NK-92 treated with Interleukin-12 subunit alpha and Interleukin-12 subunit beta, amount 100 ng/mL, for 24 hours (cell line): Measurements from ENCODE around the gene NCDN.
"Not testable (repeated sequence)": the region's sequence is repeated elsewhere in the genome, so short reads cannot be mapped to it uniquely, and the experiment has no call there.

Experiments used
- DNase-seq: peaks from one replicate; lab custom pipeline; 2025; lab: John Stamatoyannopoulos, UW

The NCDN gene

DNA sequence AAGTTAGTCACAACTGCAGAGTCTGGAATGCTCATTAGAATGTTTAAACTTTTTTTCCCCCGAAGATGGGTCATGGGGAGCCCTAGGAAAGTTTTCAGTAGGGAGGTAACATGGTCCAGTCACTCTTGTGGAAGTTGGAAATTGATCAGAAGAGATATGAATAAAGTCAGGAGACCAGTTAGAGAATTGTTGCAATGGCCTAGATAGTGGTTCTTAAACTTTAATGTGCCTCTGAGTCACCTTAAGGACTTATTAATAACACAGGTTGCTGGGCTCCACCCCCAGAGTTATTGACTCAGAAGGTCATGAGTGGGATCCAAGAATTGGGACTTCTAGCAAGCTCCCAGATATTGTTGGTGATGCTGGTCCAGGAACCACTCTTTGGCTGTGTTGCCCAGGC lies 12.3 kb downstream of the NCDN start:
- DNase-seq: no peak

- DNase-seq: no peak
Observed at GRCh38 chr1:35570589-35571137, 13.1 kb downstream of the NCDN start.

DNA sequence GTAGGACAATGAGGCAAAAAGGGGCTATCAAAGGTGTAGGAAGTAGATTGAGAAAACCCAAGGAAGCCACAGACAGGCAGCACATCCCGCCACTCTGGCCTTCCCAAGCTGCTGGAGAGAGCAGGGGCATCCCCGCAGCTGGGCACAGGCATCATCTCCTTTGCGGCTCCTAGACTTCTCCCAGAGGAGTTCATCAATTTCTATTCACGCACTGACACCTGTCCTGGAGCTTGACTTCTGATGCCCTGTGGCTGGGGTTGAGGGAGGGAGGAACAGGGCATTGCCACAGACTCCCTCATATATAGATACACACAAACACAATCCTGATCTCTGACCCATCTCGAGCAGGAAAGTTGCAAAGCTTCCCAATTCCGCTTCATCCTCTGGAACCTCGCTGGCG lies 13.7 kb downstream of the NCDN start:
- DNase-seq: no peak

GRCh38 chr1:35572296-35572695 lies 14.7 kb downstream of the NCDN start:
- DNase-seq: no peak

GRCh38 chr1:35573198-35574124 lies 15.9 kb downstream of the NCDN start, which contains the start of gene TFAP2E:
TSS of gene TFAP2E (plus strand) at chr1:35573314. CDS start at chr1:35573578, 264 bp downstream.
- DNase-seq: no peak

DNA sequence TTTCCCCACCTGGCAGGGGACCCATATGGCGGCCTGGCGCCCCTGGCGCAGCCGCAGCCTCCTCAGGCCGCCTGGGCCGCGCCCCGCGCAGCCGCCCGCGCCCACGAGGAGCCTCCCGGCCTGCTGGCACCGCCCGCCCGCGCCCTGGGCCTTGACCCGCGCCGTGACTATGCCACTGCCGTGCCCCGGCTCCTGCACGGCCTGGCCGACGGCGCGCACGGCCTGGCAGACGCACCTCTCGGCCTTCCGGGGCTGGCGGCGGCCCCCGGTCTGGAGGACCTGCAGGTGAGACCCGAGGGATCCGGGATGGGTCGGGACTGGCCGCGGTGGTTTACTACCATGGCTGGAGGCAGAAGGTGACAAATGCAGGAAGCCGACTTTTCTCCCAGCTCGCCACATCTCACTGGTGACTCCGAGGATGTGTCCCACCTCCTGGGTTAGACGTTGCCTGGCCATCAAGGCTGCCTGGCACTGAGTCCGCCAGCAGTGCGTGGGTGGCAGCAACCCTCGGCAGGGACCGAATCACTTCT lies 16.6 kb downstream of the NCDN start:
- no peak for DNase-seq

DNA sequence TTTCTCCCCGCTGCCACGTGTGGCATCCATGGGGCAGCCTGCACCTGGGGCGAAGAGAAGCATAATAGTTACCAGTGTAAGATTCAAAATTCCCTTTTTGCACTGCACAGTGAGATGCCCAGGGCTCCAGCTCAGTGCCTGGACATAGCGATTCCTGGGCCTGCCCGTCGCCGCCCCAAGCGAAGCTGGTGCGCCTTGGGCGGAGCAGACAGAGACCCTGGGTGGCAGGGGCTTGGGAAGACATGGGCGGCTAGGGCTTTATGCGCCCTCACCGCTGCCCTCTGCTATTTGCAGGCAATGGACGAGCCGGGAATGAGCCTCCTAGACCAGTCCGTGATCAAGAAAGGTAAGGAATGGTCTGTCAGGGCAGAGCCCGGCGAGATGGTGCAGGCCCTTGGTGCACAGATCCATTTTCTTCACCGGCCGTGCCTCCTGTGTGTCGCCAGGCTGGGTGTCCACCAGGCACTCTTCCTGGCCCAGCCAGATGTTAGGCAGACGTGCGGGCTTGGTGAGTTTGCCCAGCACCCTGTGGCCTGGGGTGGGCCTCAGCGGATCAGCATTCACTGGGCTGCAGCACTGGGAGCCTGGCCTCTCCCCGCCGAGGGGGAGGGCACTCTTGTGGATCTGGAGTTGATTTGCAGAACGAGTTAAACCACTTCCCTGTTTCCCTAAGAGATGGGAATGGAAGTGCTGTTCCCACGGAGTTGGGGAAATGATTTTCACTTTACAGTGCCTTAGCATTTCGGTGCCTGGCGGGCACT lies 17.2 kb downstream of the NCDN start:
- DNase-seq: no peak

- DNase-seq: no peak
Observed at GRCh38 chr1:35575416-35575958, 17.9 kb downstream of the NCDN start.

DNA sequence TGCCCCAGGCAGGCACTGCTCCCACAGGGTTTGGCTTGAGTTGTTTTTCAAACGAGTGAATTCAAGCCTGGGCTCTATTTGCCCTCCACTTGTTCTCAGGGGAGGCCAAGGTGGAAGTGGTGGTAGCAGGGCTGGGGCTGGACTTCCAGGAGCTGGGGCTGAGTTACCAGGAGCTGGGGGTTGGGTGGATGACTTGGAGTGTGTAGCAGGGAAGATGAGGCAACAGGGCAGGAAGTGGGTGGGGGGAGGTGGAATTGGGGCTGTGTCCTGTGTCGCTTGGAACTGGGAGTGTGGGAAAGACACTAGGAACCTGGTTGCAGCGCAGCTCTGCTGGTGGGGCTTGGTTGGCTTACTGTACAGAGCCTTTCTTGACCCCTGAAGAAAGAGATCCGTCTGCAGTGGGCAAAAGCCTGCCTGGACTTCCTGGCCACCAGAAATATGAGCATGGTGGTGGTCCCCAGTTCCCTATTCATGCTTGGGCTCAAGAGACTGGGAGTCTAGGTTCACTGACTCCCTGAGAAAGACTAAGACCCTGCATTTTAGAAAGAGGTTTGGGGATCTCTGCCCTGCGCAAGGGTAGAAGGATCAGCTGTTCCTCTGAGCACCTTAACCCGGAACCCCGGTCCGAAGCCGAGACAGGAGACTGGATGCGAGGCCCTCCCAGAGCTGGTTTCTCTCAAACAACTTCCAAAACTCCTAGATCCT lies 18.6 kb downstream of the NCDN start:
- DNase-seq: no peak

DNA sequence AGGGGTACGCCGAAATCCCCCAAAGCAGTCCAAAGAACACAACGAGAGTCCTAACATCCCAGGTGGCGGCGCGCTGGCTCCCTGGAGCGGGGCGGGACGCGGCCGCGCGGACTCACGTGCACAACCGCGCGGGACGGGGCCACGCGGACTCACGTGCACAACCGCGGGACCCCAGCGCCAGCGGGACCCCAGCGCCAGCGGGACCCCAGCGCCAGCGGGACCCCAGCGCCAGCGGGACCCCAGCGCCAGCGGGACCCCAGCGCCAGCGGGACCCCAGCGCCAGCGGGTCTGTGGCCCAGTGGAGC lies 19.1 kb downstream of the NCDN start:
- not testable (repeated sequence) for DNase-seq

DNA sequence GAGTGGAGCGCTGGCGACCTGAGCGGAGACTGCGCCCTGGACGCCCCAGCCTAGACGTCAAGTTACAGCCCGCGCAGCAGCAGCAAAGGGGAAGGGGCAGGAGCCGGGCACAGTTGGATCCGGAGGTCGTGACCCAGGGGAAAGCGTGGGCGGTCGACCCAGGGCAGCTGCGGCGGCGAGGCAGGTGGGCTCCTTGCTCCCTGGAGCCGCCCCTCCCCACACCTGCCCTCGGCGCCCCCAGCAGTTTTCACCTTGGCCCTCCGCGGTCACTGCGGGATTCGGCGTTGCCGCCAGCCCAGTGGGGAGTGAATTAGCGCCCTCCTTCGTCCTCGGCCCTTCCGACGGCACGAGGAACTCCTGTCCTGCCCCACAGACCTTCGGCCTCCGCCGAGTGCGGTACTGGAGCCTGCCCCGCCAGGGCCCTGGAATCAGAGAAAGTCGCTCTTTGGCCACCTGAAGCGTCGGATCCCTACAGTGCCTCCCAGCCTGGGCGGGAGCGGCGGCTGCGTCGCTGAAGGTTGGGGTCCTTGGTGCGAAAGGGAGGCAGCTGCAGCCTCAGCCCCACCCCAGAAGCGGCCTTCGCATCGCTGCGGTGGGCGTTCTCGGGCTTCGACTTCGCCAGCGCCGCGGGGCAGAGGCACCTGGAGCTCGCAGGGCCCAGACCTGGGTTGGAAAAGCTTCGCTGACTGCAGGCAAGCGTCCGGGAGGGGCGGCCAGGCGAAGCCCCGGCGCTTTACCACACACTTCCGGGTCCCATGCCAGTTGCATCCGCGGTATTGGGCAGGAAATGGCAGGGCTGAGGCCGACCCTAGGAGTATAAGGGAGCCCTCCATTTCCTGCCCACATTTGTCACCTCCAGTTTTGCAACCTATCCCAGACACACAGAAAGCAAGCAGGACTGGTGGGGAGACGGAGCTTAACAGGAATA lies 19.7 kb downstream of the NCDN start:
- DNase-seq: no peak

GRCh38 chr1:35580949-35581388 lies 23.4 kb downstream of the NCDN start:
- DNase-seq: no peak

- not testable (repeated sequence) for DNase-seq
Observed at GRCh38 chr1:35581621-35582020, 24.0 kb downstream of the NCDN start.

DNA sequence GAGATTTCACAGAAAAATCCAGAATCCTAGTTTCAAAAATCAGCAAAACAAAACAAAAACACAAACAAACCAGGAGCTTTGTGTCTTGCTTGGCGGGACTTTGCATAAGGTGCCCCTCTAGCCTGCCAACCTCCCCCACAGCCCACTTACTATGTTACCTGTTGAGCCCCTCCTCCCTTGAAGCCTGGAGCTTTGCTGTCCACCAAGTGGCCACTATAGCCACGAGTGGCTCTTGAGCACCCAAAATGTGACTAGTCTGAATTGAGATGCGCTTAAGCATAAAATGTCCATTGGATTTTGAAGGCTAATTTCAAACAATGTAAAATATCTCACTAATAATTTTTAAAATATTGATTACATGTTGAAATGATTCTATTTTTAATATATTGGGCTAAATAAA lies 27.7 kb downstream of the NCDN start:
- DNase-seq: no peak

GRCh38 chr1:35585805-35586204 lies 28.2 kb downstream of the NCDN start:
- DNase-seq: not testable (repeated sequence)

GRCh38 chr1:35586808-35587207 lies 29.2 kb downstream of the NCDN start:
- no peak for DNase-seq

DNA sequence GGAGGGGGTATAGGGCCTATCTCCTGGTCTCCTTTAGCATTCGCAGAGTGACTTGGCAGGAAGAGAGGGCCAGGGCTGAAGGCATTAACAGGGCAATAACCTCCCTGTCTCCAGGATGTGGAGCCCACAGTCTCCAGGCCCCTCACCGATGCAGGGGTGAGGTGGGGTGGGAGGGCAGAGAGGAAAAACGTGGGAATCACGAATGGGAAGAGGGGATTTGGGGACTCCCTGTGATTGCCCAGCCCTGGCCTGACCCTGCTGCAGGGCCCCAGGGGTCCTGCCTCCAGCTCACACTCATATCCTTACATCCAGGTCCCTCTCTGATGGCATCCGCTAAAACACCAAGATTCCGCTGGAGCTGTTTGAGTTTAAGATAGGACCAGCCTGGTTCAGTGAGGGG lies 30.1 kb downstream of the NCDN start:
- no peak for DNase-seq

DNA sequence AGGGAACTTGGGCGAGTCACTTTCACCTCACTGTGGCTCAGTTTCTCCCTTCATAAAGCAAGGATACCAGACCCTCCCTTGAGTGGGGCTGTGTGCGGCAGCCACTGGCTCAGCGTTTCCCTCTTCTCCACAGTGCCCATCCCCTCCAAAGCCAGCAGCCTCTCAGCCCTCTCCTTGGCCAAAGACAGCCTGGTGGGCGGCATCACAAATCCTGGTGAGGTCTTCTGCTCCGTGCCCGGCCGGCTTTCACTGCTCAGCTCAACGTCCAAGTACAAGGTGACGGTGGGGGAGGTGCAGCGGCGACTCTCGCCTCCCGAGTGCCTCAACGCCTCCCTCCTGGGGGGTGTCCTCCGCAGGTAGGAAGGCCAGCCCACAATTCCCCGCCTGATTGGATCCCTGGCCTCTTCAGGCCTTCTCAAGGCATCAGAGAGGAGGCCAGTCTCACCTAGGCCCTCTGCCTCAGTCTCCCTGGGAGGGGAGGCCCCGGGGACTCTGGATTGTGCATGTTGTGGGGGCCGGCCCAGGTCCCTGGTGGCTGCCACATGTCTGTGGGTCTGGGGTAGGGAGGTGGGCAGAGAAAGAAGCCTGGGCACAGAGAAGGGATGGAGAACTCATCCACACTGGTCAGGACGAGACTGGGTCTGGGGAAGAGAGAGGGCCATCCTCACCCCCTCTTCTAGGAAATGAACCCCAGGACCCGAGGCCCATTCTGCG lies 30.8 kb downstream of the NCDN start:
- DNase-seq: no peak

DNA sequence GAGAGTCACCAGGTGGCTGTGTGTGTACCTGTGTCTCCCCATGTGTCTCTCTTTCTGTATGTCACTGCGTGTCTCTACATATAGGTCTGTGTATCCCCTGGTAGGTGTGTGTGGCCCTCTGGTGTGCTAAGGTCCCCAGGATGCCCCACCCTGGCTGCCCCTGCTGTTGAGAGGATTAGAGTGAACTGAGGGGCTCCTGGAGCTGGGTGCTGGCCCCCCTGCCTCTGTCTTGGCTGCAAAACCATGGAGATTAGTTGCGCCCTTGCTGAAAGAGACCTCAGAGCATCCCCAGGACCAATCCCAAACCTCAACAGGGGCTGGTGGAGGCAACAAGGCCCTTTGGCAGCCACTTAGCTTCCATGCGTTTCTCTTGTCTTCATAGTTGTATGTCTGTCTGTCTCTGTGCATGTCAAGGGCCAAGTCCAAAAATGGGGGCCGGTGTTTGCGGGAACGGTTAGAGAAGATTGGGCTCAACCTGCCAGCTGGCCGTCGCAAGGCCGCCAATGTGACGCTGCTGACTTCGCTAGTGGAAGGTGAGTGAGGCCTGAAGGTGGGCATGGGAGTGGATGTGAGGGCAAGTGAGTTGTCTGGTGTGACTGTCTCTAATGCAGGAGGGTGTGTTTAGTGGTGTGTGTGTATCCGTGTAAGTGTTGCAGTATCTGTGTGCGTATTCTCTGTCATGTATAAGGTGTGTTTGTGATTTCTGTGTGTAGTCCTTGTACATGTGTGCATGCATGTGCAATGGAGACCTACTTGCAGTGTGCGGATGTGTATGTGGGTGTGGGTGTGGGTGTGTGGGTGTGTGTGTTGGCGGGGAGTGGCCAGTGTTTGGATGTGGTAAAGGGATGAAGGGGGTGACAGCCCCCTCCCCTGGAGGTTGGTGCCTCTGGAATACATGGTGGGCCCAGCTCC lies 32.2 kb downstream of the NCDN start:
- DNase-seq: no peak
